ENCODE results near the gene GPR137C. TPM values are rescaled to one million over a fixed set of nuclear protein-coding genes. Genes with fewer than 3 reads are reported as not detected.

Gene GPR137C
- polyA plus RNA-seq, 1 donor (not counting 4 experiments of a cell fraction or from before 2014, with no cell fraction given) = 0.05 TPM

DNA sequence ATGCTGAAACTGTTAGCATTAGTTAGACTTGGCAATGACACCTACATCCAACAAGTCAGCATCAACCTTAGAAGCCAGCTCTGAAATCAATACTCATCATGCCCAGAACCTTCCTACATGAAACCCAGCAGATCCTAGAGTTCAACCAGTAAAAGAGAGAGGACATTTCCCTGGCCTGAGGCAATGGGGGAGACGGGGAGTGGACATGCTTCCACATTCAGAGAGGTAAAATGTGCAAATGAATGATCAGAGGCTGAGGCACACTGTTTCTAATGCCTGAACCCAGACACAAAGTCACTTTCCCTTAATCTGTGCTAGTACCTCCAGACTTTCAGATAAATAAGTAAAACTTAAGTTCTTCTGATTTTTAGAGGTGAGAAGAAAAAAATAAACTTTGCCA lies 108.2 kb downstream of the GPR137C start:
- Histone ChIP-seq H3K9ac (ENCODE audit: control insufficient read depth, extremely low read depth, insufficient read depth, low read length) (no peak overlapping the region), H3K27me3 (ENCODE audit: control insufficient read depth, extremely low read depth, insufficient read depth, low read length) (no peaks in the 10 kb centered on the region), H3K36me3 (ENCODE audit: control insufficient read depth in 2 of 2, extremely low read depth in 1 of 2, insufficient read depth in 2 of 2, low read length in 2 of 2) (peaks cover 4 to 19% of the 10 kb centered on the region in 2 experiments), H3K9me3 (ENCODE audit: control insufficient read depth, low read depth, low read length) (no peaks in the 10 kb centered on the region), H4K20me1 (ENCODE audit: control insufficient read depth, extremely low read depth, insufficient read depth, low read length) (no peaks in the 10 kb centered on the region), H3K27ac (ENCODE audit: control insufficient read depth, insufficient read depth, low read length) (no peak overlapping the region), H2AFZ (ENCODE audit: control insufficient read depth, low read length) (no peak overlapping the region), H3K9me1 (ENCODE audit: control insufficient read depth, extremely low read depth, insufficient read depth, low read length) (no peaks in the 10 kb centered on the region), H3K79me2 (ENCODE audit: control insufficient read depth, insufficient read depth, low read length) (peaks cover 2% of the 10 kb centered on the region), H3K4me2 (ENCODE audit: control insufficient read depth, extremely low read depth, insufficient read depth, low read depth, low read length) (no peak overlapping the region), H3K4me1 (ENCODE audit: control insufficient read depth, extremely low read depth, insufficient read depth, low read length) (no peaks in the 10 kb centered on the region), H3K4me3 (ENCODE audit: control insufficient read depth in 2 of 3, extremely low read depth in 1 of 3, insufficient read depth in 2 of 3, low read depth in 1 of 3, low read length in 3 of 3) (no peak overlapping the region)
- FAIRE-seq (no peak), DNase-seq (ENCODE audit: low read depth, low spot score) (no peak)
- no peak for TF ChIP-seq EZH2 (IDR thresholded peaks at IDR 0.05; ENCODE audit: low read length)
- TF ChIP-seq CTCF (optimal IDR thresholded peaks at IDR 0.05 in 1 of 3, IDR thresholded peaks at IDR 0.05 in 1 of 3, conservative IDR thresholded peaks at IDR 0.05 in 1 of 3; ENCODE audit: extremely low read depth in 1 of 3, insufficient read depth in 2 of 3, low read length in 3 of 3) = no peak
- dilution Hi-C loops (cut with MboI; ENCODE audit: extremely low pct_ligation_motif_present, low sequenced_read_pairs) = no loop called here

GRCh38 chr14:52661314-52661713 lies 108.7 kb downstream of the GPR137C start:
- H3K79me2 ChIP-seq (ENCODE audit: control insufficient read depth, insufficient read depth, low read length) = peaks cover 2% of the 10 kb centered on the region
- no peak overlapping the region for H3K9ac ChIP-seq (ENCODE audit: control insufficient read depth, extremely low read depth, insufficient read depth, low read length)
- TF ChIP-seq CTCF (optimal IDR thresholded peaks at IDR 0.05 in 1 of 3, IDR thresholded peaks at IDR 0.05 in 1 of 3, conservative IDR thresholded peaks at IDR 0.05 in 1 of 3; ENCODE audit: extremely low read depth in 1 of 3, insufficient read depth in 2 of 3, low read length in 3 of 3) (no peak), EZH2 (IDR thresholded peaks at IDR 0.05; ENCODE audit: low read length) (no peak)
- no peak overlapping the region for H3K4me3 ChIP-seq (ENCODE audit: control insufficient read depth in 2 of 3, extremely low read depth in 1 of 3, insufficient read depth in 2 of 3, low read depth in 1 of 3, low read length in 3 of 3)
- no peaks in the 10 kb centered on the region for H3K27me3 ChIP-seq (ENCODE audit: control insufficient read depth, extremely low read depth, insufficient read depth, low read length)
- peaks cover 4 to 21% of the 10 kb centered on the region in 2 experiments for H3K36me3 ChIP-seq (ENCODE audit: control insufficient read depth in 2 of 2, extremely low read depth in 1 of 2, insufficient read depth in 2 of 2, low read length in 2 of 2)
- dilution Hi-C loops (cut with MboI; ENCODE audit: extremely low pct_ligation_motif_present, low sequenced_read_pairs) = no loop called here
- no peak for FAIRE-seq
- H2AFZ ChIP-seq (ENCODE audit: control insufficient read depth, low read length) = no peak overlapping the region
- no peak overlapping the region for H3K27ac ChIP-seq (ENCODE audit: control insufficient read depth, insufficient read depth, low read length)
- H3K4me2 ChIP-seq (ENCODE audit: control insufficient read depth, extremely low read depth, insufficient read depth, low read depth, low read length) = no peak overlapping the region
- H3K9me3 ChIP-seq (ENCODE audit: control insufficient read depth, low read depth, low read length) = no peaks in the 10 kb centered on the region
- no peaks in the 10 kb centered on the region for H4K20me1 ChIP-seq (ENCODE audit: control insufficient read depth, extremely low read depth, insufficient read depth, low read length)
- DNase-seq (ENCODE audit: low read depth, low spot score) = no peak
- H3K4me1 ChIP-seq (ENCODE audit: control insufficient read depth, extremely low read depth, insufficient read depth, low read length) = no peaks in the 10 kb centered on the region
- H3K9me1 ChIP-seq (ENCODE audit: control insufficient read depth, extremely low read depth, insufficient read depth, low read length) = no peaks in the 10 kb centered on the region

Measured in keratinocyte (primary cell).